K562 (cell line): Measurements from ENCODE around the gene ACTRT2. TPM values are rescaled to one million over a fixed set of nuclear protein-coding genes. Genes with fewer than 3 reads are reported as not detected.

Experiments used
- BMI1 ChIP-seq: fragments of 150-350 bp; IDR thresholded peaks from 2 replicates; pipeline ENCODE4 v1.6.1; 2014; ENCODE audit warnings: low read length
- BRD4 ChIP-seq: fragments of 200-600 bp; sonication (generic); IDR thresholded peaks from 2 replicates; pipeline ENCODE4 v1.6.1; 2017; ENCODE audit warnings: inconsistent platforms
- PHF8 ChIP-seq: fragments of 200-600 bp; sonication (generic); IDR thresholded peaks from 2 replicates; pipeline ENCODE4 v1.6.1; 2012; ENCODE audit warnings: mixed run types, mild to moderate bottlenecking, inconsistent platforms, low read length, moderate library complexity, borderline replicate concordance
- SIX5 ChIP-seq, 2 experiments: IDR thresholded peaks; 2 replicates each; pipeline ENCODE4 v1.6.1; 2011; ENCODE audit warnings: low read length in 2 of 2, borderline replicate concordance in 1 of 2, low read depth in 1 of 2, mild to moderate bottlenecking in 1 of 2, moderate library complexity in 1 of 2; ENCODE audit not compliant: insufficient read depth in 1 of 2
- STAT5A ChIP-seq: IDR thresholded peaks from 2 replicates; pipeline ENCODE4 v1.6.1; 2012; ENCODE audit warnings: low read length, inconsistent platforms, borderline replicate concordance
- TAF9B ChIP-seq: fragments of 450-650 bp; IDR thresholded peaks from 2 replicates; pipeline ENCODE4 v1.6.1; 2018; ENCODE audit warnings: mild to moderate bottlenecking; ENCODE audit not compliant: partially characterized antibody
- polyA plus RNA-seq, 8 experiments: library from polyadenylated mRNA; depleted of rRNA in 4 of 8; stranded (reverse) in 5 of 8; unstranded in 3 of 8; fragments of >200 nt; fragmentation: Nextera tagmentation in 2 of 8; fragmentation: Illumina TruSeq in 1 of 8; extraction: Ambion mirVana in 2 of 8; extraction: Trizol in 1 of 8; gene quantifications; 2 replicates each; pipeline versions ENCODE4 v1.2.1 to v1.2.3, GENCODE V29; 2011 to 2014; ENCODE audit warnings: inconsistent platforms in 1 of 8, missing spikeins in 1 of 8
- total RNA-seq, 7 experiments: library from RNA; depleted of rRNA in 6 of 7; stranded (reverse); fragments of >200 nt in 6 of 7; fragmentation: Illumina TruSeq in 2 of 7; extraction: Trizol in 2 of 7; gene quantifications; 2 replicates each; pipeline versions ENCODE4 v1.2.1 to v1.2.3, GENCODE V29; 2011 to 2021; ENCODE audit warnings: low replicate concordance in 1 of 7
- TF ChIP-seq, protein P1 (sequence below): fragments of 200-400 bp; formaldehyde crosslinking; IDR thresholded peaks from 2 replicates; pipeline ENCODE4 v1.6.1; 2017; ENCODE audit warnings: mild to moderate bottlenecking, low read depth, low read length, moderate library complexity
- TF ChIP-seq, protein P2 (sequence below), 2 experiments: fragments of 450-650 bp in 1 of 2; sonication (generic) in 1 of 2; formaldehyde crosslinking; conservative IDR thresholded peaks; 2 replicates each; pipeline versions ENCODE4 v1.4.0 to v1.8.1; 2020 to 2022; ENCODE audit warnings: mild to moderate bottlenecking in 1 of 2, missing genetic modification reagents in 1 of 2

ACTRT2 gene
- total and polyA plus RNA-seq, 9 of the 15 experiments (the other 6 are each of a cell fraction or from before 2014, with no cell fraction given): not detected

DNA sequence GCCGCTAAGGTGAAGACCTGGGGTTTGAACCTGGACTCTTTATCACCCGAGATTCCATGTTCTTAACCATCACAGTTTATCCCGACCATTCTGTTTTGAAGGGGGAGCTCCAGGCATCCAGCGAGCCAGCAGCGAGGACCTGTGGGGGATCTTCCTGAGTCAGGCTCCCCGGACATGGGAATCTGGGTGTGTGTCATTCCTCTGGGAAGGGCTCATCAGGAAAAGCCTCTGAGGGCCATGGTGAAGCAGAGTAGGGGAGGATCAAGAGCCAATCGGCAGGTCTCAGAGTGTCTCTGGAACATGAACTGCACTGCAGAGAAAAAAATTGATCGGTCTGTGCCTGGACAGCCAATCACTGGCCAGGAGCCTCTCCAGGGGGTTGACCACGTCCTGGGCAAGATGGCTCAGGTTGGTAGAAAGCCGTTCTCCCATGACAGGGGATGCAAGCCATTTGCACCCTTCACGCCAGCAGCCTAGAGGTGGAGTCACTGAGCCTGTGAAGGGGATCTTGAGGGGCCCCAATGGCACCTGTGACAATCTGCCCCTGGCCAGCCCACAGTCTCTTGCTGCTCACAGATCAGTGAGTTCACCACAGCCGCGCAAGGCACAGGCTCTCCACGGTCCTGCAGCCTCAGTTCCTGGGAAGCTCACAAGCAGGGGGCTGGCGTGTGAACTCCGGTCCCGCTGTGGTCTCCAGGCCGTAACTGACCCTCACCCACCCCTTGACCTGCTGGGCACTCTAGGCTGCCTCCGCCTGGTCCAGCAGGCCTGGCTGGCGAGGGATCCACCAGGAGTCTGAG, 20.4 kb upstream of the ACTRT2 start (continued):
- TF ChIP-seq PHF8 (no peak), SIX5 (IDR thresholded peaks at IDR 0.05; ENCODE audit: borderline replicate concordance in 1 of 2, insufficient read depth in 1 of 2, low read depth in 1 of 2, low read length in 2 of 2) (no peak), TAF9B (no peak), BMI1 (no peak), BRD4 (no peak), STAT5A (no peak)
- TF ChIP-seq, protein P1, sequence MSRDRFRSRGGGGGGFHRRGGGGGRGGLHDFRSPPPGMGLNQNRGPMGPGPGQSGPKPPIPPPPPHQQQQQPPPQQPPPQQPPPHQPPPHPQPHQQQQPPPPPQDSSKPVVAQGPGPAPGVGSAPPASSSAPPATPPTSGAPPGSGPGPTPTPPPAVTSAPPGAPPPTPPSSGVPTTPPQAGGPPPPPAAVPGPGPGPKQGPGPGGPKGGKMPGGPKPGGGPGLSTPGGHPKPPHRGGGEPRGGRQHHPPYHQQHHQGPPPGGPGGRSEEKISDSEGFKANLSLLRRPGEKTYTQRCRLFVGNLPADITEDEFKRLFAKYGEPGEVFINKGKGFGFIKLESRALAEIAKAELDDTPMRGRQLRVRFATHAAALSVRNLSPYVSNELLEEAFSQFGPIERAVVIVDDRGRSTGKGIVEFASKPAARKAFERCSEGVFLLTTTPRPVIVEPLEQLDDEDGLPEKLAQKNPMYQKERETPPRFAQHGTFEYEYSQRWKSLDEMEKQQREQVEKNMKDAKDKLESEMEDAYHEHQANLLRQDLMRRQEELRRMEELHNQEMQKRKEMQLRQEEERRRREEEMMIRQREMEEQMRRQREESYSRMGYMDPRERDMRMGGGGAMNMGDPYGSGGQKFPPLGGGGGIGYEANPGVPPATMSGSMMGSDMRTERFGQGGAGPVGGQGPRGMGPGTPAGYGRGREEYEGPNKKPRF: no peak
- TF ChIP-seq, protein P2, sequence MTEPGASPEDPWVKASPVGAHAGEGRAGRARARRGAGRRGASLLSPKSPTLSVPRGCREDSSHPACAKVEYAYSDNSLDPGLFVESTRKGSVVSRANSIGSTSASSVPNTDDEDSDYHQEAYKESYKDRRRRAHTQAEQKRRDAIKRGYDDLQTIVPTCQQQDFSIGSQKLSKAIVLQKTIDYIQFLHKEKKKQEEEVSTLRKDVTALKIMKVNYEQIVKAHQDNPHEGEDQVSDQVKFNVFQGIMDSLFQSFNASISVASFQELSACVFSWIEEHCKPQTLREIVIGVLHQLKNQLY (CRISPR knock-in tag; conservative IDR thresholded peaks at IDR 0.05): no peak
- TF ChIP-seq, all 486 proteins: peak for 0
